ENCODE measurements around the gene SCO1.

Gene SCO1

GRCh38 chr17:10622617-10623485 lies 74.5 kb downstream of the SCO1 start:
- DNase-seq (ENCODE audit: insufficient read length, low spot score) (no peak), FAIRE-seq (no peak)
